Esophagus squamous epithelium (tissue), 4 donors: Measurements from ENCODE around the gene GUCY2F.

ENCODE experiments used
- CTCF ChIP-seq, 6 experiments: fragments of 450-650 bp in 4 of 6; fragments of 200-600 bp in 2 of 6; sonication (generic) in 2 of 6; IDR thresholded peaks; one replicate each; pipeline ENCODE4 v1.5.1; 2016 to 2019; ENCODE audit warnings: antibody characterized with exemption in 6 of 6, mild to moderate bottlenecking in 4 of 6, moderate library complexity in 4 of 6
- POLR2A ChIP-seq, 4 donors: fragments of 450-650 bp; IDR thresholded peaks; one replicate each; pipeline ENCODE4 v1.6.1; 2017; ENCODE audit warnings: antibody characterized with exemption in 4 of 4, mild to moderate bottlenecking in 4 of 4, moderate library complexity in 3 of 4

GRCh38 chrX:109350051-109350450 lies 131.8 kb downstream of the GUCY2F start:
- no peak for TF ChIP-seq POLR2A (IDR thresholded peaks at IDR 0.05)
- no peak for TF ChIP-seq CTCF (IDR thresholded peaks at IDR 0.05)
